Testis (tissue), 2 donors: ENCODE data around the gene CC2D1A.

Experiments used
- CTCF ChIP-seq, 3 experiments: fragments of 450-650 bp in 2 of 3; fragments of 200-600 bp in 1 of 3; sonication (generic) in 1 of 3; IDR thresholded peaks; one replicate each; pipeline ENCODE4 v1.5.1; 2016 to 2019; ENCODE audit warnings: antibody characterized with exemption in 3 of 3, mild to moderate bottlenecking in 2 of 3, moderate library complexity in 1 of 3
- POLR2A ChIP-seq: fragments of 450-650 bp; IDR thresholded peaks from one replicate; pipeline ENCODE4 v1.6.1; 2017; ENCODE audit warnings: antibody characterized with exemption, mild to moderate bottlenecking, moderate library complexity

- TF ChIP-seq CTCF (IDR thresholded peaks at IDR 0.05): no peak
- TF ChIP-seq POLR2A: no peak
Measured at GRCh38 chr19:13955662-13956364, 49.8 kb downstream of the CC2D1A start.
